GM18505 (cell line): ENCODE data around the gene ADAMTS3.

Experiments used
- ATAC-seq: cut with Tn5 transposase; IDR thresholded peaks from one replicate; pipeline ENCODE4 v1.9.1; 2021; ENCODE audit not compliant: unreplicated experiment
- POLR2A ChIP-seq: IDR thresholded peaks from 4 replicates; pipeline ENCODE4 v1.6.1; 2011; ENCODE audit warnings: borderline replicate concordance; ENCODE audit not compliant: insufficient read depth, insufficient read length; ENCODE audit errors: extremely low read depth

The ADAMTS3 gene

GRCh38 chr4:72536443-72536842 is 32.6 kb downstream of the ADAMTS3 start:
- no peak for ATAC-seq
- TF ChIP-seq POLR2A: no peak

DNA sequence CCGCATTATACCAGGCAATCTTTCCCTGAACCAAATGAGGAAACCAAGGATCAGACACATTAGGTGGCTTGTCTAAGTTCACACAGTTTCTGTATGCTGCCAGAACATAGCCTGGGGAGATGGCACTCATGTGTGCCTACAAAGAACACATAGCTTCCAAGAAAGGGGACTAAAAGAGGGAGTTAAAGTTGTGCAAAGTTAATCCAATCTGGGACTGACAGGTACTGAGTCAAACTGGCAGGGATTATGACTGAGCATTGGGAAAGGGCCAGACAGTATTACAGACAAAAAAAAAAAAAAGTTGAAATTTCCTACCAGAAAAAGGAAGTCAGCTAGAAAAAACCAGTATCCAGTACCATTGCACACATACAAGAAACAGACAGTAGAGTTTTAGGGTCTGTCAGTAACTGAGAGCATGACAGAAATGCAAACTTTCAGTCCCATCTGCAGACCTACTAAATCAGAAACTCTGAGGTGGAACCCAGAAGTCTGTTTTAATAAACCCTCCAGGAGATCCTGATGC is 37.2 kb downstream of the ADAMTS3 start:
- no peak for ATAC-seq
- TF ChIP-seq POLR2A: no peak

GRCh38 chr4:72531322-72531721 is 37.7 kb downstream of the ADAMTS3 start:
- no peak for TF ChIP-seq POLR2A
- ATAC-seq: no peak

DNA sequence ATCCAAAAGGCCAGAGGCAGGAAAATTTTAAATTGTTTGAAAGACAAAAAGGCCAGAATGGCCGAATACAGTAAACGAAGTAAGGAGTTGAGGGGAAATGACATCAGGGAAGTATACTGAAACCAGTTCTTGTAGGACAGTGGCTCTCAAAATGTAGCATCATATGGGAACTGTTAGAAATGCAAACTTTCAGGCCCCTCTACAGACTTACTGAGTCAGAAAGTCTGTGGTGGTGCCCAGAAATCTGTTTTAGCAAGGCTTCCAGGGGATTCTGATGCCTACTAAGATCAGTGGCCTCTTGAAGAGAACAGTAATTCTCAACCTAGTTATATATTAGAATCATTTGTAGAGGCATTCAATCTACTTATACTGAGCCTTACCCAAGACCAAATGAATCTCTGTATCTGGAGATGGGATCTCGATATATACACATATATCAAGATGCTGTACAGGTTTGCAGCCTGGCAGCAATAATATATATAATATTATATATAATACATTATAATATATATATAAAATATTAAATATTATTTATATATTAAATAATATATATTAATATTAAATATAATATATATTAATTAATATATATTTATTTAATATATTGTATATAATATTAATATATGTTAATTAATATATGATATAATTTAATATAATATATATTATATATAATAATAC is 39.7 kb downstream of the ADAMTS3 start:
- no peak for TF ChIP-seq POLR2A
- ATAC-seq: no peak

DNA sequence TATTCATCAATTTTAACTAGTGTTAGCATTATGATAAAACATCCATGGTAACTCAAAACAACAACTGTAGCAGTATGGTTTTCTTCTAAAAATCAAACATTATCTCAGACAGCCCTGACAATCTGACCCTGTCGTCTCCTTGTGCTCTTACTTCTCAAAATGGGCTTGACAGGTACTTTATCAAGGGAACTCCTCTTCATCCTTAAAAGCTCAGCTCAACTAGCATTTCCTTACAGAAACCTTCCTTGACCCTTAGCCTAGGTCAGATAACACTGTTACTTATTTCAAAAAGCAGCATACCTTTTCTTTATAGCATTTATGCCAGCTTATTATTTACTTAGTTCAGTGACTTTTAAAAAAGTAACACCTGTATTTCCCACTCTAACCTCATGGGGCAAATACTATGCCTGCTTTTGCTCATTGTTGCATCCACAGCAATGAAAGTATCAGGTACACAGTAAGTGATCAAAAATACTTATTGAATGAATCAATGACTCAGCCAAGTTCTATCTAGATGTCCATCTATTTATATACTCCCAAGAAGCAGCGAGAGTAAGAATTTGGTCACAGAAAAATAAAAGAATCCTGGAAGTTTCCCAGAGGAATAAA is 41.9 kb downstream of the ADAMTS3 start:
- no peak for ATAC-seq
- TF ChIP-seq POLR2A: no peak

DNA sequence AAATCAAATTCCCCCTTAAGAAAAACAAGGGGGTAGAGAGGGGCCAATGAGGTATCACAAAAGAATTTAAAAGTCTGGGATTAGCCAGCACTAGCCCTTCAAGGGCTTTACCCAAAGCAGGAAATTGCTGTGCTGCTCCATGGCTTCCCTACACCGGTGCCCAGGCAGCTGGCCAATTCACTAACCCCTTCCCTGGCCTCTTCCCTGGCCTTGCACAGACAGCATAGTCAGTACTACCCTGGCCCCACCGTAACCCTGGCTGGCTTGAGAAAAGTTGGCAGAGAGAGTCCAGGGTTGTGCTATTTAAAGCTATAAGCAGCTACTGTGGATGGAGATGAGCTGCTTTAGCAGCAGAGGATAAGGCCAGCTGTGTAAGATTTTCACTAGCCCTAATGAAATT is 43.1 kb downstream of the ADAMTS3 start:
- TF ChIP-seq POLR2A: no peak
- ATAC-seq: no peak

- no peak for TF ChIP-seq POLR2A
- ATAC-seq: no peak
Observed at GRCh38 chr4:72522440-72522839, 46.6 kb downstream of the ADAMTS3 start.

DNA sequence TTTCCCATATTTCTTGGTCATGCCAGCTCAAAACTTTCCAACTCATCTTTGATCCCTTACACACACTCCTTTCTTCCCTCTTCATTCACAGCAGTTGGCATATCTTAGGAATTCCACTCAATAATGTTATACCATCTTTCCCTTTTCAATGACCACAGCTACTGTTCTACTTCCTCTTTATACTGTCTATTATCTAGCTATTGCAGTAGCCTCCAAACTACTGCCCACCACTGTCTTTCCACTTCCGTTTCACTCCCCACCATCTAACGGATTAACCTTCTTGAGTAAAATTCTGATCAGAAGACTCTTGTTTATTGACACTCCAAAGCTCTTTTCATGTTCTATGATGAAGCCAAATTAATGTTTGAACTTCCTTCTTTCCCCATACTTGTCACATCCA is 55.8 kb downstream of the ADAMTS3 start:
- ATAC-seq: no peak
- no peak for TF ChIP-seq POLR2A

DNA sequence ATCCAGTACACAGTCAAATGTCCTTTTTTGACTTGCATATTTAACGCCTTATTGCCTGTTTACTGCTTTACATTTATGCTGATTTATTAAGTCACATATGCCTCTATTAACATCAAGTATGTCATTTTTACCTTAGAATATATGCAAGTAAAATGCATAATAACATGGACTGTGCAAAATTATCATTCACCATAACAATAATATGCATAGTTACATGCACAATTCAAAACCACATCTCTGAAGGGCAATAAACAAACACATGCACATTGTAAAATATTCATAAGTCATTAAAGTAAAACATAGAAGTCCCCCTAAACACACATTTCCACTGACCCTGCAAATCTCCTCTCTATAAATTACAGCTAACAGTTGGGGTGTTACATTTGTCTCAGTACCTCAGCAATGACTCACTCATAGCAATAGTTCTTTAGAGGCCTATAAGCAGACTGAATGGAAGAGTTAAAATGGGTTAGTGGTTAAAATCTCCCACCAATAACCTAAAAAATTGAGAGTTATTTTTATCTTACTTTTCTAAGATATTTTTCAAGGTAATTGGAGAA is 61.1 kb downstream of the ADAMTS3 start:
- TF ChIP-seq POLR2A: no peak
- no peak for ATAC-seq

DNA sequence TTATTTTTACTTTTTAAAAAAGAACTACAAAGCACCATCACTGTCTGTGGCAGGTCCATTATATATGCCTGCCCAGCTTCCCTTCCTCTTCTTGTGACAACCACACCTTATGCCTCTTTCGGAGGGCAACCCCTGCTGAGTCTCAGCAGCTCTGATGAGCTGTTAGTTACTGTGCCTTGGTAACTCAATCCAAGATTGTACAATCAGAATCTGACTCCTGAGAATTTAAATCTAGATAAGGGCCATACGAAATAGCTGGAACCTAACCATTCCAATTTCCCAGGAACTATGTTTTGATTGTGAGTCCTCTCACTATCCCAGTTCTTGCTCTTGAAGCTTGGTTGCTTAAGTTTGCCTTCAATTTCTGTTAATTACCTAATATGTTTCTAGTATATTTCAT is 61.9 kb downstream of the ADAMTS3 start:
- TF ChIP-seq POLR2A: no peak
- ATAC-seq: no peak

- peak; percentile 90 for ATAC-seq
- no peak for TF ChIP-seq POLR2A
Observed at GRCh38 chr4:72505314-72505744, 63.7 kb downstream of the ADAMTS3 start.

- no peak for ATAC-seq
- no peak for TF ChIP-seq POLR2A
Observed at GRCh38 chr4:72500214-72500613, 68.8 kb downstream of the ADAMTS3 start.

- no peak for TF ChIP-seq POLR2A
- ATAC-seq: no peak
Observed at GRCh38 chr4:72496119-72496518, 72.9 kb downstream of the ADAMTS3 start.

DNA sequence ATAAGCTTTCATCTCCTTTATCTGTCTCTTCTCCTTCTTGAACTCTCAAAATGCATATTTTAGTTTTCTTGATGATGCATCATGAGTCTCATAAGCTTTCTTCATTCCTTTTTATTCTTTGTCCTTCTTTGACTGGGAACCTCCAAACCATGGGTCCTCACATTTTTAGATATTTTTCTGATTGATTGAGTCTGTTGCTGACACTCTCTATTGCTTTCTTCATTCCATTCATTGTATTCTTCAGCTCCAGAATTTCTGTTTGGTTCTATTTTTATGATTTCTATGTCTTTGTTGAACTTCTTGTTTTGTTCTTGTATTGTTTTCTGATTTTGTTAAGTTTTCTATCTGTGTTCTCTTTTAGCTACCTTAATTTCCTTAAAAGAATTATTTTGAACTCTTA is 74.9 kb downstream of the ADAMTS3 start:
- TF ChIP-seq POLR2A: no peak
- no peak for ATAC-seq
